Gastroesophageal sphincter (tissue), 4 donors: Measurements from ENCODE around the gene LAMB4. TPM values are rescaled to one million over a fixed set of nuclear protein-coding genes. Genes with fewer than 3 reads are reported as not detected.

ENCODE experiments used
- ATAC-seq: fragments of 150-250 bp; one replicate; pipeline ENCODE4 v1.9.1; 2016; ENCODE audit warnings: mild to moderate bottlenecking, moderate library complexity
- H3K27ac ChIP-seq, 4 donors: fragments of 200-600 bp; sonication (generic) in 3 of 4; 1 replicate in 3 of 4; 2 replicates in 1 of 4; pipeline ENCODE4 v1.5.1; 2016 to 2019
- H3K27me3 ChIP-seq: fragments of 200-600 bp; sonication (generic); one replicate; pipeline ENCODE4 v1.5.1; 2019
- H3K36me3 ChIP-seq, 2 donors: fragments of 200-600 bp; sonication (generic); one replicate each; pipeline ENCODE4 v1.5.1; 2019; ENCODE audit warnings: control low read depth in 1 of 2
- H3K4me1 ChIP-seq, 3 donors: fragments of 200-600 bp; sonication (generic); 1 replicate in 2 of 3; 2 replicates in 1 of 3; pipeline ENCODE4 v1.5.1; 2016 to 2019; ENCODE audit warnings: control low read depth in 2 of 3
- H3K4me3 ChIP-seq, 2 donors: fragments of 200-600 bp; sonication (generic); one replicate each; pipeline ENCODE4 v1.5.1; 2019; ENCODE audit warnings: mild to moderate bottlenecking in 1 of 2, moderate library complexity in 1 of 2
- H3K9me3 ChIP-seq, 3 donors: fragments of 200-600 bp; sonication (generic); one replicate each; pipeline ENCODE4 v1.5.1; 2017 to 2019; ENCODE audit warnings: control low read depth in 2 of 3
- CTCF ChIP-seq, 4 experiments: fragments of 200-600 bp in 2 of 4; fragments of 450-650 bp in 2 of 4; sonication (generic) in 1 of 4; IDR thresholded peaks; one replicate each; pipeline ENCODE4 v1.5.1; 2017 to 2019; ENCODE audit warnings: antibody characterized with exemption in 4 of 4, mild to moderate bottlenecking in 2 of 4, moderate library complexity in 2 of 4
- EP300 ChIP-seq: sonication (generic); formaldehyde crosslinking; IDR thresholded peaks from one replicate; pipeline ENCODE4 v1.6.1; 2017; ENCODE audit warnings: antibody characterized with exemption, mild to moderate bottlenecking
- POLR2A ChIP-seq, 2 donors: fragments of 450-650 bp; IDR thresholded peaks; one replicate each; pipeline ENCODE4 v1.6.1; 2017; ENCODE audit warnings: antibody characterized with exemption in 2 of 2, mild to moderate bottlenecking in 2 of 2, moderate library complexity in 1 of 2
- POLR2AphosphoS5 ChIP-seq: sonication (generic); formaldehyde crosslinking; IDR thresholded peaks from one replicate; pipeline ENCODE4 v1.6.1; 2017; ENCODE audit warnings: antibody characterized with exemption
- WGBS, 2 donors: methylation state at CpG; one replicate each; pipeline ENCODE4 v1.1.5; 2018; ENCODE audit warnings: low coverage in 1 of 2; 5-methylcytosine and 5-hydroxymethylcytosine counted together
- total RNA-seq, 4 donors: library from RNA; depleted of rRNA; stranded (reverse); fragments of >200 nt; gene quantifications; one replicate each; pipeline ENCODE4 v1.1.0, GENCODE V29; 2016

The LAMB4 gene
- total RNA-seq, 4 donors from 2014 or later = 0.23 to 0.82 TPM; not detected in 2

- Histone ChIP-seq H3K4me1 (peaks cover 14 to 79% (median 20%) of the 10 kb centered on the region in 3 donors), H3K9me3 (no peaks in the 10 kb centered on the region), H3K27me3 (no peaks in the 10 kb centered on the region), H3K36me3 (peaks cover 0 to 42% of the 10 kb centered on the region in 2 donors), H3K4me3 (no peak overlapping the region), H3K27ac (peak overlapping the region; percentile 55 to 90 (median 62))
- ATAC-seq = peak; percentile 67
- TF ChIP-seq CTCF (IDR thresholded peaks at IDR 0.05) = no peak
- TF ChIP-seq POLR2A (IDR thresholded peaks at IDR 0.05) = no peak
- TF ChIP-seq EP300 = no peak
- TF ChIP-seq POLR2AphosphoS5 = no peak
- WGBS, 2 donors = 5 to 14% methylated on average over 5 to 6 of the region's 6 CpGs
These were observed 134.7 kb downstream of the LAMB4 start for GRCh38 chr7:107995184-107996071.

- H3K9me3 ChIP-seq = no peaks in the 10 kb centered on the region
- H3K4me1 ChIP-seq = peaks cover 14 to 79% (median 22%) of the 10 kb centered on the region in 3 donors
These were observed 135.6 kb downstream of the LAMB4 start for GRCh38 chr7:107994421-107995030.

GRCh38 chr7:107993891-107994291, 136.3 kb downstream of the LAMB4 start:
- H3K36me3 ChIP-seq = peaks cover 0 to 45% of the 10 kb centered on the region in 2 donors
- peaks cover 14 to 79% (median 27%) of the 10 kb centered on the region in 3 donors for H3K4me1 ChIP-seq
- no peak overlapping the region for H3K4me3 ChIP-seq
- ATAC-seq = no peak
- 40 to 67% methylated on average over 1 of the region's 1 CpG for WGBS, 2 donors
- H3K27ac ChIP-seq = peak overlapping the region in 3 of 4 donors; percentile 55 to 90 (median 66)
- H3K9me3 ChIP-seq = no peaks in the 10 kb centered on the region
- H3K27me3 ChIP-seq = no peaks in the 10 kb centered on the region
- TF ChIP-seq EP300 (no peak), POLR2AphosphoS5 (no peak), CTCF (IDR thresholded peaks at IDR 0.05) (no peak), POLR2A (IDR thresholded peaks at IDR 0.05) (no peak)

More at GRCh38 chr7:107994421-107995030, 135.6 kb downstream of the LAMB4 start:
- no peak for TF ChIP-seq EP300
- no peak for TF ChIP-seq CTCF (IDR thresholded peaks at IDR 0.05)
- TF ChIP-seq POLR2A (IDR thresholded peaks at IDR 0.05) = no peak
- TF ChIP-seq POLR2AphosphoS5 = no peak
- Histone ChIP-seq H3K4me3 (no peak overlapping the region), H3K36me3 (peaks cover 0 to 42% of the 10 kb centered on the region in 2 donors), H3K27me3 (no peaks in the 10 kb centered on the region), H3K27ac (peak overlapping the region; percentile 32 to 90 (median 60))
- whole genome bisulfite sequencing, 2 donors = 28 to 36% methylated on average over 2 of the region's 2 CpGs
- no peak for ATAC-seq

- Histone ChIP-seq H3K27me3 (no peaks in the 10 kb centered on the region), H3K36me3 (peaks cover 3 to 73% of the 10 kb centered on the region in 2 donors), H3K4me1 (peaks cover 0 to 51% (median 10%) of the 10 kb centered on the region in 3 donors), H3K9me3 (no peaks in the 10 kb centered on the region), H3K27ac (peak overlapping the region in 3 of 4 donors; percentile 55 to 65 (median 60)), H3K4me3 (no peak overlapping the region)
- peak; percentile 56 for ATAC-seq
- no peak for TF ChIP-seq POLR2AphosphoS5
- no peak for TF ChIP-seq POLR2A (IDR thresholded peaks at IDR 0.05)
- no peak for TF ChIP-seq CTCF (IDR thresholded peaks at IDR 0.05)
- no peak for TF ChIP-seq EP300
- 52 to 53% methylated on average over 7 of the region's 9 CpGs for whole genome bisulfite sequencing, 2 donors
These were observed 140.4 kb downstream of the LAMB4 start for GRCh38 chr7:107989618-107990373.
